GM20000 (cell line): ENCODE data around the gene ACSF3.

Source experiments
- DNase-seq: peaks from one replicate; pipeline ENCODE4 v3.0.0; 2012; ENCODE audit warnings: low spot score
- TF ChIP-seq, protein P1 (sequence below): IDR thresholded peaks from 2 replicates; pipeline ENCODE4 v1.5.1; 2012; ENCODE audit warnings: mild to moderate bottlenecking, control low read depth; ENCODE audit errors: extremely low read depth, missing control alignments

Gene ACSF3

DNA sequence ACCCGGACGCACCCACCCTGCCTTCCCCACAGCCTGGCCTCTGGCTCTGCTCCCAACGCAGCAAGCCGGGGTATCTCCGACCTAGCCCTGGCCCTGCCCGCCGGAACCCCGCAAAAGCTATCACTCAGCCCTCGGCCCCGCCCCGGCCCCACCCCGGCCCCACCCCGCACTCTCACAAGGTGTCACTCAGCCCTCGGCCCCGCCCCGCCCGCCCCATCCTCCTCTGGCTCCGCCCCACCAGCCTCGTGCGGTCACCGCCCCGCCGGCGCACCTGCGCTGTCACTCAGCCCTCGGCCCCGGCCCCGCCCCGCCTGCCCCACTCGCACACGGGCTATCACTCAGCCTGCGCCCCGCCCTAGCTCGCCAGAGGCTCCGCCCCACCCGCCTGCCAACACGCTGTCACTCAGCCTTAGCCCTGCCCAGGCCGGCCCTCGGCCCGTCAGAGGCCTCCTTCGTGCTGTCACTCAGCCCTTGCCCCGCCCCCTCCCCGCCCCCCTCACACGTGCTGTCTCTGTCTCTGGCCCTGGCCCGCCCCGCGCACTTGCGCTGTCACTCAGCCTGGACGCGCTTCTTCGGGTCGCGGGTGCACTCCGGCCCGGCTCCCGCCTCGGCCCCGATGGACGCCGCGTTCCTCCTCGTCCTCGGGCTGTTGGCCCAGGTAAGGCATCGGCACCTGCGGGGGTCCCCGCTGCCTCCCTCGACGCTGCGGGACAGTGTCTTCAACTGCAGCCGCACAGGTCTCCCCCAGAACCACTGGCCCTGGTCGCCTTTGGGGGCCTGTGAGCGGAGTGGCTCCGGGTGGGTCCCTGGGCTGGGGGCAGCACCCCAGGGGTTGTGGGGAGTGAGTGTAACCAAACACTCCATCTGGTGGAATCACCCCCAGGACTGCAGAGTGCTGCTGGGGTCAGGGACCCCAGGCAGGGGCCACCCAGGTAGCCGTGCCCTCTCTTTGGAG lies 77.8 kb downstream of the ACSF3 start, which contains the start of gene CDH15:
Gene CDH15, plus strand, starts transcription at position 533 of the 955 bp plus-strand sequence. Its CDS starts 84 bp downstream, at position 617.
- TF ChIP-seq, protein P1, sequence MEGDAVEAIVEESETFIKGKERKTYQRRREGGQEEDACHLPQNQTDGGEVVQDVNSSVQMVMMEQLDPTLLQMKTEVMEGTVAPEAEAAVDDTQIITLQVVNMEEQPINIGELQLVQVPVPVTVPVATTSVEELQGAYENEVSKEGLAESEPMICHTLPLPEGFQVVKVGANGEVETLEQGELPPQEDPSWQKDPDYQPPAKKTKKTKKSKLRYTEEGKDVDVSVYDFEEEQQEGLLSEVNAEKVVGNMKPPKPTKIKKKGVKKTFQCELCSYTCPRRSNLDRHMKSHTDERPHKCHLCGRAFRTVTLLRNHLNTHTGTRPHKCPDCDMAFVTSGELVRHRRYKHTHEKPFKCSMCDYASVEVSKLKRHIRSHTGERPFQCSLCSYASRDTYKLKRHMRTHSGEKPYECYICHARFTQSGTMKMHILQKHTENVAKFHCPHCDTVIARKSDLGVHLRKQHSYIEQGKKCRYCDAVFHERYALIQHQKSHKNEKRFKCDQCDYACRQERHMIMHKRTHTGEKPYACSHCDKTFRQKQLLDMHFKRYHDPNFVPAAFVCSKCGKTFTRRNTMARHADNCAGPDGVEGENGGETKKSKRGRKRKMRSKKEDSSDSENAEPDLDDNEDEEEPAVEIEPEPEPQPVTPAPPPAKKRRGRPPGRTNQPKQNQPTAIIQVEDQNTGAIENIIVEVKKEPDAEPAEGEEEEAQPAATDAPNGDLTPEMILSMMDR: no peak
- DNase-seq: peak; percentile 99

DNA sequence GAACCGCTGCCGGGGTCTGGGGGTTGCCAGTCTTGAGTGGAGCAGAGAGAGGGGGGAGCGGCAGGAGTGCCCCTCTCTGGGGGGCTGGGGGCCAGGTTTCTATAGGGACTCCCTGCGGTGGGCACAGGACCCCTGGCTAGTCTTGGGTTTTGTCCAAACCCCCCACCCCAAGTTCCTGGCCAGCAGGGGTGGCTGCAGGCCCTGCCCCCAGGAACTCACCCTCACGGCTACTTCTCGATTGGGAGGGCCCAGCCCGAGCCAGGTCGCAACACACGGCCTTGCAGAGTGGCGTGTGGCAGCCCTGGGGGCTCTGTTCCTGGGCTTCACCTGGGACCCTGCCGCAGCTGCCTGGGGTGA lies 78.5 kb downstream of the ACSF3 start:
- DNase-seq: no peak
- TF ChIP-seq, protein P1: no peak

DNA sequence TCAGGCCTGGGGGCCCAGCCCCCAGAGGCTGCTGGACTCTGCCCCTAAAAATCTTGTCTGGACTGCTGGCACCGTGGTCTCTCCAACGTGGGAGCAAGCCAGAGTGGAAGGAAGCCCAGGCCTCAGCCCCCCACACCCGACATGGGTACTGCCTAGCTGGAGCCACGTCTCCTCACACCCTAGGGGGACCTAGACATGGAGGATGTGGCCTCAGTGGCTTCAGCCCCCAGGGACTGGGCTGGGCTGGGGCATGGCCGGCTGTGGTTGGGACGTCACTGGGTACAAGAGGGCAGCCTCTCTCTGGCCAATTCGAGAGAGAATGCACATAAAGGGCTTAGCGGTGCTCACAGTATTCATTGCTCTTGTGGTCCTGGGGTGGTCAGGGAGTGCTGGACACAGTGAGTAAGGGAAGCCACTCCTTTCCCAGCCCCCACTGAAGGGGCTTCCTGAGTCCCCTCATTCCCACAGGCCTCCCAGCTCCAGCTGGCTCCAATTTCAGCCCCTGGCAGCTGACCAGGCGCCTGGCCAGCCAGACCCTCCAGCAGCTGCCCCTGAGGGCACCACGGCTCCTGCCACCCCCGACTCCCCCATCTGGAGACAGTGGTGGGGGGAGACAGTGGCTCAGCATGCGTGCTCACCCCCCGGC lies 79.0 kb downstream of the ACSF3 start:
- TF ChIP-seq, protein P1: no peak
- DNase-seq: no peak

DNA sequence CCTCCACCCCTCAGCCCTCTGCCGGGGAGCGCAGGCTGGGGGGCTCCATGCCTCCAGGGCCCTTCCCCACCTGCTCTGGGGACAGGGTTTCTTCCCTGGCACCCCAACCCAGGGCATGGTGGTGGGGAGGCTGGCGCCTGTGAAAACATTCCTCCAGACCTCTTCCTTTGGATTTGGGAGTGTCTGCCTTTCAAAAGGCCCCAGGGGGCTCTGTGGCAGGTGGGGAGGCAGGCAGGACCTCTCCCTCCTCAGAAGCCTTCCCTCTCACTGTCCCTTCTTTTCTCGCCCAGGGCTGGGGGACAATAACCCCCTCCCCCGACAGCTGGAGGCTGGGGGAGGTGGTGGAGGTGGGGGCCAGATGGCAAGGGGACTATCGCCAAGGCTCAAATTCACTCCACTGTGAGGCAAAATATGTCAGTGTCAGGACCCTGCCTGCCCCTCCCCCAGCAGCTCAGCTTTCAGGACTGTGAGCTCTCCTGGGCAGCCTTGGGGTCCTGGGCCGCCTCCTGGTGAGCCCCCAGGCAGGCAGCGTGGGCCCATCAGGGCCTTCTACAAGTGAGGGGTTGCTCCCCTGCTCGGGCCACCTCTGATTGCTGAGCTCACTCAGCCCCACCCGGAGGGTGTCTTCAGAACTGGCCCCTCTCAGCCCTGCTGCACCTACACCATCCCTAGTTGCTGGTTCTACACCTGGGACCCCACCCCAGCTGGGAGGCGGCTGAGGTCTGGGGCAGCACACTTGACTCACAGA lies 79.7 kb downstream of the ACSF3 start:
- no peak for DNase-seq
- TF ChIP-seq, protein P1: no peak

GRCh38 chr16:89174055-89174827 lies 80.6 kb downstream of the ACSF3 start:
- TF ChIP-seq, protein P1: no peak
- DNase-seq: no peak

- TF ChIP-seq, protein P1: no peak
- DNase-seq: no peak
Measured at GRCh38 chr16:89174877-89175276, 81.2 kb downstream of the ACSF3 start.
